NCI-H524 treated with DMSO at 0.1 percent for 48 hours (cell line): ENCODE data around the gene B9D1.

Source experiments
- DNase-seq: peaks from one replicate; lab custom pipeline; 2025; lab: John Stamatoyannopoulos, UW

B9D1 gene

DNA sequence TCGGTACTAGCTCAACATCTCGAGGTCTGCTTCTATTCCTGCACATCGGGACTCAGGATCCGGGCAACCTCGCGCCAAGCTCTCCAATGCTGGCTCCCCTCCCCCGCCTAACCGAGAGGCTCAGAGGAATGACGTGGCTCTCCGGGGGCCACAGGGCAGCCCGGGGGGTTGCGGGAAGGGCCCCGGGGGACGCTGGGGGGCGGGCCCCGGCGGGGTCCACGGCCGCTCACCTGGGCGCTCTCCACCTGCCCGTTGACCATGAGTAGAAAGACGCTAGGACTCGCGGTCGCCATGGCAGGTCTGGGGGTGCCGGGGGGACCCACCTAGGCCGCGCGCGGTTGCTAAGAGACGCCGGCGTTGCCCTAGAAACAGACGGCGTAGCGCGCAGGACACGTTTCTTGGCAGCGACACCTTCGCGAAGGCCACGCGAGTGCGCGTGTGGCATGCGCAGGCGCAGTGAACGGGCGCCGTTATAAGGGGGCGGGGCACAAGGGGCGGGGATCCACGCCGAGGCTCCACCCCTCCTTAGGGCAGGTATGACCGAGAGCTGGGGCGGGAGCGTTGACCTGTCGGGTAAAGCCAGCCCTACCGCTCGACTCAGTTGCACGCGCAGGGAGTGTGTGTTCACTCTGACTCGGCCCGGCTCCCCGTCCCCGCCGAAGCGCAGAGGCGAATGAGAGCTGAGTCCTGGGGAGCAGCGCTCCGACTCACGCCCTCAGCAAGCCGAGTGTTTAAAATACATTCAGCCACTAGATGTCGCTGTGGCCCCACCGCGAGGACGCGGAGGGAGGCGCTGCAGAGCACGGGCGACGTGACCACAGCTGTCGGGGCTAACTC, at the start of gene B9D1:
Gene B9D1, minus strand, starts transcription at position 447 of the 837 bp plus-strand sequence. Its CDS starts 154 bp downstream, at position 293.
- peak; percentile 66 for DNase-seq

- peak; percentile 65 for DNase-seq
Measured at GRCh38 chr17:19411631-19412030, 49.1 kb upstream of the B9D1 start.

DNA sequence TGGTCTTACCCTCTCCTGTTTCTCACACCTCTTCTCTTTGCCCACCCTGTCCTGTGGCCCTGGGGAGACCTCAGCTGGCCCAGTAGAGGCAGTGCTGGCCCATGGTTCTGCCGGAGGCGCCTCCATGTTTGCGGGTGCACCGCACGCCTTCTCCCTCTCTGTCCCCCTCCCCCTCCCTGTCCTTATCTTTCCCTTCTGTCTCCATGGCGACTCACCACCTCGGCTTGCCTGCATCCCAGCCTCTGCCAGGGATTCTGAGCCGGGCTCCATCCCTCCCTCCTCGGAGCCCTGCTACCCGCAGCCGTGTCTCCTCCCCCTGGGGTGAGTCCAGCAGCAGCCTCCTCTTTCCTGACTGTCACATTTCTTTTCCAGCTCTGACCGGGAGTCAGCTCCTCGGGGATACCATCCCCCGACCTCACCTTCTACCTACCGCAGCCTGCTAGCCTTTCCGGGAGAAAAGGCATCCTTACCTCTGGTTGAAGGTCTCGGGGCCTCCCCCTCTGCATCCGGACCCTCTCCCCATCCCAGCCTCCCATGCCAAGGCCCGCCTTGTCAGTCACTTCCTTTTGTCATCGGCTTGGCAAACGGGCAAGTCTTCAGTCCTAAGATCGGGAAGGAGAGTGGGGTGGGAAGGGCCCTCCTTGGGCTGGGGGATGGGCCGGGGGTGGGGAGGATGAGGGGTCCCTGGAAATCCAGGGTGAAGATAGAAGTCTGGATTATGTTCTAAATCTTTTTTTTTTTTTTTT, 48.5 kb upstream of the B9D1 start, which contains the start of gene RNF112:
Gene RNF112, plus strand, starts transcription at position 358 of the 746 bp plus-strand sequence. Its CDS starts 177 bp downstream, at position 535.
- no peak for DNase-seq

DNA sequence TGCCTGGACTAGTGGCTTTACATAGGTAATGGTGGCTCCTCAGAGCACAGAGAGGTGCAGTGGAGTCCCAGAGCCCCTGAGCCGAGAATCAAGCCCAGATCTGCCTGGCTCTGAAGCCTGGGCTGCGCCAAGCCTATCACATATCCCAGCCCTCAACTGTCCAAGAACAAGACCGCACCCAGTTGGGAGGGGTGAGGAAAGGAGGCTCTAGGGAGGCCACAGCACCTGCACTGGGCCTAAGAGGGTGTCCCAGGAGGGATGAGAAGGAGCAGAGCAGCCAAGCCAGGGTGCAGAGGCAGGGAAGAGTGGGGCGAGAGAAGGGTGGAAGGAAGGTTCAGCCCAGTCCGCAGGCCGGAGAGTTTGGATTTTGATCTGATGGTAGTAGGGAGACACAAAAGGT, 47.6 kb upstream of the B9D1 start:
- no peak for DNase-seq

GRCh38 chr17:19409509-19409908, 47.0 kb upstream of the B9D1 start:
- DNase-seq: no peak

GRCh38 chr17:19409066-19409465, 46.5 kb upstream of the B9D1 start:
- DNase-seq: no peak

GRCh38 chr17:19408346-19408710, 45.8 kb upstream of the B9D1 start:
- DNase-seq: no peak

GRCh38 chr17:19407601-19408345, 45.2 kb upstream of the B9D1 start:
- no peak for DNase-seq

- no peak for DNase-seq
Measured at GRCh38 chr17:19405114-19405513, 42.6 kb upstream of the B9D1 start.

GRCh38 chr17:19404264-19404663, 41.7 kb upstream of the B9D1 start:
- no peak for DNase-seq

GRCh38 chr17:19403021-19403420, 40.5 kb upstream of the B9D1 start:
- DNase-seq: no peak

GRCh38 chr17:19402171-19402570, 39.6 kb upstream of the B9D1 start:
- DNase-seq: no peak

DNA sequence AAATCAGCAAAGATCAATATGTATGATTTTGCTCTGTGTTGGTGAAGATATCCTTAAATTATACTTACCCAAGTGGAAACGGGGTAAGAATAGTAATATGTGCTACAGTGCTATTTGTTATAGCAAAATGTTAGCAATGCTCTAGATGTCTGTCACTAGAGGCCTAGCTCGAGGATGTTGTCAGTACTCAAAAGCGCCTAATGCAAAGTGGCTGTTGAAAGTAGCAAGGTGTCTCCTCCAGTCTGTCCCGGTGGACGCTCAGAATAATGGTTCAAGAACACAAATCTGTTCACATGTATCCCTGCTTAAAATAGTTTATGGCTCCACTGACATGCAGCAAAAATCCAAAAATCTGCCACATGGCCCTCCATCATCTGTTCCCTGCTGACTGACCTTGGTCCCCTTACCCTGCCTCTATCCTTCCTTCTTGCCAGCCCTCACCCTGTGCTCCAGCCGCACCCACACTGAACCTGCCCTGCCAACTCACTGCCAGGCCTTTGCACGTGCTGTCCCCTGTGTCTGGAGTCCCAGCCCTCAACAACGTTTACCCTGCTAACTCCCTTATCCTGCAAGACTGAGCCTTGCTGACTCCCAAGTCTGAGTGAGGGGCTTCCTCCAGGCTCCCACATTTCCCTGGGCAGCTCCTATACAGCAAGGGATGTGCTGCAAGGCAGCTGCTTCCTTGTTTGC, 38.9 kb upstream of the B9D1 start:
- DNase-seq: no peak

- no peak for DNase-seq
Measured at GRCh38 chr17:19399750-19400450, 37.4 kb upstream of the B9D1 start.

GRCh38 chr17:19398301-19399181, 36.0 kb upstream of the B9D1 start:
- no peak for DNase-seq

DNA sequence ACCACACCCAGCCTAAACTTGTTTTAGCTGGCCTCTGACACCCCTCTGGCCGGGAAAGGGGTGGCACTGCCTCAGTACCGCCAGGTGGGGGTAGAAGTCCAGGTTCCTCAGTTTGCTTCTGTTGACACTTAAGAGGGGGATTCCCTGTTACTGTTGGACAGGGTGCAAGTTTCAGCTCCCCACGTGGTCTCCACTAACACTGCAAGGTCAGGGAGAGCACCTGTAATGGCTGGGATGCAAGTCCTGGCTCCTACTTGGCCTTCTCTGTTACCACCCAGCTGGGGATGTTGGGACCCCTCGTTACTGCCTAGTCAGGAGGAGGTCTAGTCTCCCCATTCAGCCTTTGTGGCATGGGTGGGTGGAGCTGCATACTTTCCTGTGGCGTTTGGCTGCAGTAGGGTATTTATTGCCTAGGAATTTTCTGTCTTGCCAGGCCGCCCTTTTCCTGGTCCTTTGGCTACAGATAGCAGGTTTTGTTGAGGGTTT, 35.1 kb upstream of the B9D1 start:
- no peak for DNase-seq

GRCh38 chr17:19392303-19392702, 29.8 kb upstream of the B9D1 start:
- DNase-seq: no peak

- DNase-seq: no peak
Measured at GRCh38 chr17:19391432-19391831, 28.9 kb upstream of the B9D1 start.

GRCh38 chr17:19390951-19391350, 28.4 kb upstream of the B9D1 start:
- no peak for DNase-seq
